ENCODE measurements around the gene MTMR3.

- TF ChIP-seq CTCF (IDR thresholded peaks at IDR 0.05; ENCODE audit: borderline replicate concordance, extremely low read depth, low read length, poor library complexity, severe bottlenecking) (no peak), EZH2 (IDR thresholded peaks at IDR 0.05; ENCODE audit: borderline replicate concordance, low read depth, low read length, severe bottlenecking) (no peak)
Measured at GRCh38 chr22:29877620-29878019, 5.4 kb upstream of the MTMR3 start.
